HG03066 (cell line): ENCODE data around the gene SELENOW.
"Not testable (repeated sequence)": the region's sequence is repeated elsewhere in the genome, so short reads cannot be mapped to it uniquely, and the experiment has no call there.

ENCODE experiments used
- ATAC-seq: cut with Tn5 transposase; IDR thresholded peaks from one replicate; pipeline ENCODE4 v1.9.1; 2021; ENCODE audit warnings: low read depth; ENCODE audit not compliant: unreplicated experiment

Gene SELENOW

DNA sequence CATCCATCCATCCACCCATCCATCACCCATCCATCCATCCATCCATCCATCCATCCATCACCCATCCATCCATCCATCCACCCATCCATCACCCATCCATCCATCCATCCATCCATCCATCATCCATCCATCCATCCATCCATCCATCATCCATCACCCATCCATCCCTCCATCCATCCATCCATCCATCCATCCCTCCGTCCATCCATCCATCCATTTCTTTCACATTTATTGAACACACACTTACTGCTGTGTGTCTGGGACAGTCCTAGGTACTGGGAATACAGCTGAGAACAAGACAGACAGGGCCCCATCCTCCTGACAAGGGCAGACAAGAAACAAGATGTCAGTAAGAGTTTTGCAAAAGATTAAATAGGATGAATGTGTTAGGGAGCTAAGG lies 39.7 kb downstream of the SELENOW start:
- not testable (repeated sequence) for ATAC-seq

DNA sequence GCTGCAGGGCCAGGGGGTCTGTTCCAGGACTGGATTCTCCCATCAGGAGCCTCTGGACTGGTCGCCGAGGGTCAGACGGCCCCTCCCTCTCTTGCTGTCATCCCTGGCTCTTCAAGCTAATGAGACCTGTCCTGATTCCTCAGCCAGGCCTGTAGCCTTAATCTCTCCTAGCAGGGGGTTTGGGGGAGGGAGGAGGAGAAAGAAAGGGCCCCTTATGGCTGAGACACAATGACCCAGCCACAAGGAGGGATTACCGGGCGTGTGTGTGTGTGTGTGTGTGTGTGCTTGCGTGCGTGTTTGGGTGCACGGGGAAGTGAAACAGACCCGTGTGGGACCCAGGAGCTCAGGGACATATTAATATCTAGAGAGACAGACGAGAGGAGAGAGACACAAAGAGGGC lies 41.4 kb downstream of the SELENOW start:
- ATAC-seq: no peak

DNA sequence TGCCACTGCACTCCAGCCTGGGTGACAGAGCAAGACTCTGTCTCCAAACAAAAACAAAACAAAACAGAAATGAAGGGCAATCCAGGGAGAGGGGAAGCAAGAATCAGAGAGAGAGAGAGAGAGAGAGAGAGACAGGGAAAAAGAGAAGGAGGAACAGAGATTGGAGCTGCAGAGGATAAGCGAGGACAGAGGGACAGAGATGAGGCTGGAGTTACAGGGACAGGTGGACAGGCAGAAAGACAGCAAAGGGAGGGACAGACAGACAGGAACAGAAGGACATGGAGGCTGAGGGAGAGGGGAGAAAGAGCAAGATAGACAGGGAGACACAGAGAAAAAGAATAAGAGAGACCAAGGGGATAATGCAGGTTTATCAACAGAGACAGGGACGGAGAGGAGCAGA lies 41.9 kb downstream of the SELENOW start:
- no peak for ATAC-seq

DNA sequence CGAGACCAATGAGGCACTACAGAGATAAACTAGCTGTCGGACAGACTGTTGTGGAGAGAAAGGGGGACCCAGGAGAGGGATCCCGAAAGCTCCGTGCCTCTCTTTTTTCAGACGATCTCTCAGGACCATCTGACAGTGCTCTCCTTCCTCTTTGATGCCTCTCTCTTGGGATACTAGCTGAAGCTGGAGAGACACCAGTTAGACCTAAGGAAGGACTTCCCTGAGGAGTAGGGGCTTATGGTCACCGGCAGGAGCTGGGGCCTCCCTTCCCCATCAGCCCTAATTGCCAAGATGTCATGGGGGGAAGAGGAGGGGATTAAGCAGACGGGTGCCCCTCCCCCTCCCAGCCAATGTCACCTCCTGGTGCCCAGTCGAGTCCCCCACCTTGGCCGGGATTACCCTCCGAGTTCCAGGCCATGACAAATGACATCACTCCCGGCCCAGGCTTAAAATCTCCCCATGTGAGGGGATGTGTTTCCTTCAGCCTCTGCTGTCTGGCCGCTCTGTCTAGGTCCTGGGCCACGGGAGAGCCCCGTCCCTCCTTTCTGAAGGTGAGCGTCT lies 43.0 kb downstream of the SELENOW start, which contains the start of gene CRX:
Gene CRX (plus strand): TSS at position 478 of the 561 bp plus-strand sequence. CDS start 12,507 bp downstream, outside the sequence.
- no peak for ATAC-seq

DNA sequence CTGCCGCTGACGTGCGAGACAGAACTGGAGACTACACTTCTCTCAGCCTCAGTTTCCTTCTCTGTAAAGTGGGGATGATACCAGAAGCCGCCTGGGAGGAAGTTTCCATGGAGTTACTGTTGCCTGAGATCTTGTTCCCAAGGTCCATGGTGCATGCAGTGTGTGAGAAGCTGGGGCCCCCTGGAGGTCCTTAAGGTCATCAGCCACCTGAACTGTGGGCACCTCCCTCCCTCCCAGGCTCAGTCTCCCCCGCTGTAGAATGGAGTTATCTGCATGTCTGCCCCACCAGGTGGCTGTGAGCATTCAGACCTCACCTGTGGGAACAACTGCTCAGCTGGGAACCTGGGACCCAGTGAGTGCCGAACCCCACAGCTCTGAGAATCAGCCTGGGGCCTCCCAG lies 45.9 kb downstream of the SELENOW start:
- ATAC-seq: no peak

DNA sequence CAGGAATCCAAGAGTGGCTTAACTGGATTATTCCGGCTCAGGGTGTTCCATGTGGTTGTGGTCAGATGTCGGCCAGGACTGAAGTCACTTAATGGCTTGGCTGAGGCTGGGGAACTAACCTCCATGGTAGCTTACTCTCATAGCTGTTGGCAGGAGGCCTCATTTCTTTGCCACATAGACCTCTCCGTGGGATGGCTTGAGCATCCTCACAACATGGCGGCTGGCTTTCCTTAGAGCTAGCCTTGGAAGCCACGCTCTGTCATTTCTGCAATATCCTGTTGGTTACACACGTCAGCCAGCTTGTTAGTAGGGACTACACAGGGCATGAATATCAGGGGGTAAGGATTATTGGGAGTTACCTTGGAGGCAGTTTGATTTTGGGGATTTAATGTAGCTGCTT lies 48.3 kb downstream of the SELENOW start:
- no peak for ATAC-seq

DNA sequence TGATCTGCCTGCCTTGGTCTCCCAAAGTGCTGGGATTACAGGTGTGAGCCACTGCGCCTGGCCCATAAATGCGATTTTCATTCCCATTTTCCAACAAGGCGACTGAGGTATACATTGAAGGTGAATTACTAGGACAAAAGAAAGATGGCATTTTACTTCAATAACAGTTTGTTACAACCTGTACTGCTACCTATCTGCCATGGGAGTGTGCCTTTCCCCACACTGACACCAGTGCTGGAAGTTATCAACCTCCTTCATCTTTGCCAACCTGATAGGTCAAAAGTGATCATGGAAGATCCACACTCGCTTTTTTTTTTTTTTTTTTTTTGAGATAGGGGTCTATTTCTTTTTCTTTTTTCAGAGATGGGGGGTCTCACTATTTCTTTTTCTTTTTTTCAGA lies 54.2 kb downstream of the SELENOW start:
- no peak for ATAC-seq
